ENCODE measurements around the gene RNF223. TPM values are rescaled to one million over a fixed set of nuclear protein-coding genes. Genes with fewer than 3 reads are reported as not detected.

RNF223 gene
- total and polyA plus RNA-seq, 2 donors (not counting 3 experiments of a cell fraction or from before 2014, with no cell fraction given), result not detected

DNA sequence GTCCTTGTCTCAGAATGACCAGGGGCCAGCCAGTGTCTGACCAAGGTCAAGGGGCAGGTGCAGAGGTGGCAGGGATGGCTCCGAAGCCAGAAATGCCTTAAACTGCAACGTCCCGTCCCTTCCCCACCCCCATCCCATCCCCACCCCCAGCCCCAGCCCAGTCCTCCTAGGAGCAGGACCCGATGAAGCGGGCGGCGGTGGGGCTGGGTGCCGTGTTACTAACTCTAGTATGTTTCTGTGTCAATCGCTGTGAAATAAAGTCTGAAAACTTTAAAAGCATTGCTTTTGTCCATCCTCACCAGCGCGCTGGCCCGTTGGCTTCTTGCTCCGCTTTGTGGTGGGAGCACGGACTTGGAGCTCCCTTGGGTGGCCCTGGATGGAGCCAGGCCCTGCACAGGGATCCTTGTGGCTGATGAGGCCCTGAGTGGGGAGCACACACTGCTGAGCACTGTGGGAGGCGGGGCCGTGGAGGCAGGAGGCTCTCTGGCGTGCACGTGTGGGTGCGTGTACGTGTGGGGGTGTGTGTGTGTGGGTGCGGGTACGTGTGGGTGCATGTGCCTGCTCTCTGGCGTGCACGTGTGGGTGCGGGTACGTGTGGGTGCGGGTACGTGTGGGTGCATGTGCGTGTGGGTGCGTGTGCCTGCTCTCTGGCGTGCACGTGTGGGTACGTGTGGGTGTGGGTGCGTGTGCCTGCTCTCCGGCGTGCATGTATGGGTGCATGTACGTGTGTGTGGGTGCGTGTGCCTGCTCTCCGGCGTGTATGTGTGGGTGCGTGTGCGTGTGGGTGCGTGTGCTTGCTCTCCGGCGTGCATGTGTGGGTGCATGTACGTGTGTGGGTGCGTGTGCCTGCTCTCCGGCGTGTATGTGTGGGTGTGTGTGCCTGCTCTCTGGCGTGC, 18.0 kb downstream of the RNF223 start:
- DNase-seq (ENCODE audit: low read depth, low spot score) (no peak), FAIRE-seq (no peak)
- no peak overlapping the region for H2AFZ ChIP-seq (ENCODE audit: low read depth, low read length)
- no peaks in the 10 kb centered on the region for H3K9me3 ChIP-seq (replicated peaks; ENCODE audit: control insufficient read depth, insufficient read depth, low read length)
- ChIA-PET CTCF (no interaction called here), POLR2A (no interaction called here)
- no TSS peak for BruUV-seq (replicated peaks)
- peaks cover 0 to 10% of the 10 kb centered on the region in 2 experiments for H3K27me3 ChIP-seq (ENCODE audit: control insufficient read depth in 2 of 2, insufficient read depth in 2 of 2, low read length in 2 of 2)
- no peaks in the 10 kb centered on the region for H3K9me1 ChIP-seq (replicated peaks; ENCODE audit: control insufficient read depth, extremely low read depth, insufficient read depth, low read length)
- H3K4me1 ChIP-seq (ENCODE audit: control insufficient read depth, extremely low read depth, insufficient read depth, low read length), result peaks cover 8% of the 10 kb centered on the region
- no peaks in the 10 kb centered on the region for H4K20me1 ChIP-seq (replicated peaks; ENCODE audit: control insufficient read depth, extremely low read depth, insufficient read depth, low read length)
- intact Hi-C loops (cut with micrococcal nuclease), result no loop called here
- dilution Hi-C loops (cut with MboI; ENCODE audit: extremely low pct_ligation_motif_present, low sequenced_read_pairs), result no loop called here
- no peaks in the 10 kb centered on the region for H3K79me2 ChIP-seq (ENCODE audit: control insufficient read depth, insufficient read depth, low read length)
- no peak overlapping the region for H3K4me3 ChIP-seq (replicated peaks in 1 of 3; ENCODE audit: insufficient read depth in 1 of 3, low read depth in 1 of 3, low read length in 3 of 3)
- no peak overlapping the region for H3K9ac ChIP-seq (replicated peaks; ENCODE audit: extremely low read depth, insufficient read depth, low read length)
- H3K27ac ChIP-seq (ENCODE audit: insufficient read depth, low read depth, low read length), result no peak overlapping the region
- no peak for TF ChIP-seq GATA2 (IDR thresholded peaks at IDR 0.05; ENCODE audit: insufficient read depth, insufficient read length, low read depth, low read length)
- TF ChIP-seq, protein P1, sequence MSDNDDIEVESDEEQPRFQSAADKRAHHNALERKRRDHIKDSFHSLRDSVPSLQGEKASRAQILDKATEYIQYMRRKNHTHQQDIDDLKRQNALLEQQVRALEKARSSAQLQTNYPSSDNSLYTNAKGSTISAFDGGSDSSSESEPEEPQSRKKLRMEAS (IDR thresholded peaks at IDR 0.05; ENCODE audit: insufficient read depth, insufficient read length), result no peak
- no peak for TF ChIP-seq POLR2A (IDR thresholded peaks at IDR 0.05; ENCODE audit: low read depth, low read length)
- TF ChIP-seq, protein P2, sequence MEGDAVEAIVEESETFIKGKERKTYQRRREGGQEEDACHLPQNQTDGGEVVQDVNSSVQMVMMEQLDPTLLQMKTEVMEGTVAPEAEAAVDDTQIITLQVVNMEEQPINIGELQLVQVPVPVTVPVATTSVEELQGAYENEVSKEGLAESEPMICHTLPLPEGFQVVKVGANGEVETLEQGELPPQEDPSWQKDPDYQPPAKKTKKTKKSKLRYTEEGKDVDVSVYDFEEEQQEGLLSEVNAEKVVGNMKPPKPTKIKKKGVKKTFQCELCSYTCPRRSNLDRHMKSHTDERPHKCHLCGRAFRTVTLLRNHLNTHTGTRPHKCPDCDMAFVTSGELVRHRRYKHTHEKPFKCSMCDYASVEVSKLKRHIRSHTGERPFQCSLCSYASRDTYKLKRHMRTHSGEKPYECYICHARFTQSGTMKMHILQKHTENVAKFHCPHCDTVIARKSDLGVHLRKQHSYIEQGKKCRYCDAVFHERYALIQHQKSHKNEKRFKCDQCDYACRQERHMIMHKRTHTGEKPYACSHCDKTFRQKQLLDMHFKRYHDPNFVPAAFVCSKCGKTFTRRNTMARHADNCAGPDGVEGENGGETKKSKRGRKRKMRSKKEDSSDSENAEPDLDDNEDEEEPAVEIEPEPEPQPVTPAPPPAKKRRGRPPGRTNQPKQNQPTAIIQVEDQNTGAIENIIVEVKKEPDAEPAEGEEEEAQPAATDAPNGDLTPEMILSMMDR (IDR thresholded peaks at IDR 0.05; ENCODE audit: extremely low read depth in 1 of 2, insufficient read depth in 1 of 2, low read depth in 1 of 2, low read length in 2 of 2), result no peak
- no peak for TF ChIP-seq EZH2 (IDR thresholded peaks at IDR 0.05; ENCODE audit: borderline replicate concordance, low read depth, low read length, severe bottlenecking)
- no peak for TF ChIP-seq MYC (IDR thresholded peaks at IDR 0.05; ENCODE audit: low read depth, low read length)
- TF ChIP-seq POLR2AphosphoS5 (IDR thresholded peaks at IDR 0.05; ENCODE audit: insufficient read depth, low read depth, low read length), result no peak
- no peak for TF ChIP-seq FOS (IDR thresholded peaks at IDR 0.05; ENCODE audit: borderline replicate concordance, insufficient read depth, low read length)
- TF ChIP-seq JUN (IDR thresholded peaks at IDR 0.05; ENCODE audit: borderline replicate concordance, insufficient read depth, insufficient read length, low read depth), result no peak
- H3K4me2 ChIP-seq (ENCODE audit: insufficient read depth, low read length), result no peak overlapping the region
- H3K36me3 ChIP-seq (ENCODE audit: control insufficient read depth in 2 of 2, extremely low read depth in 1 of 2, insufficient read depth in 2 of 2, low read length in 2 of 2), result peaks cover 0 to 9% of the 10 kb centered on the region in 2 experiments
